Activated T-cell treated with anti-CD3 and anti-CD28 coated beads, Interleukin-2, amount 50 U/mL, for 48 hours (primary cell): ENCODE measurements around the gene SERPINA1.
A peak's percentile ranks its signal among the peaks of the same experiment; 100 is the strongest.
"Not testable (repeated sequence)": the region's sequence is repeated elsewhere in the genome, so short reads cannot be mapped to it uniquely, and the experiment has no call there.

ENCODE experiments used
- DNase-seq, 2 experiments: peaks; one replicate each; pipeline ENCODE4 v3.0.0-alpha.2; 2020

Gene SERPINA1

GRCh38 chr14:94388384-94389103, at the start of gene SERPINA1:
Gene SERPINA1, minus strand, starts transcription at chr14:94388602. Its CDS starts 5,365 bp downstream, at chr14:94383237.
- DNase-seq = no peak

GRCh38 chr14:94428610-94429009, 40.2 kb upstream of the SERPINA1 start:
- no peak for DNase-seq

- no peak for DNase-seq
Measured at GRCh38 chr14:94427016-94427613, 38.7 kb upstream of the SERPINA1 start.

- no peak for DNase-seq
Measured at GRCh38 chr14:94426526-94426925, 38.1 kb upstream of the SERPINA1 start.

GRCh38 chr14:94424371-94424770, 36.0 kb upstream of the SERPINA1 start:
- no peak for DNase-seq

- DNase-seq = peak; percentile 66 to 71
Measured at GRCh38 chr14:94423453-94424056, 35.2 kb upstream of the SERPINA1 start.

GRCh38 chr14:94421316-94421715, 32.9 kb upstream of the SERPINA1 start:
- no peak for DNase-seq

- DNase-seq = not testable (repeated sequence)
Measured at GRCh38 chr14:94417497-94418205, 29.2 kb upstream of the SERPINA1 start.

GRCh38 chr14:94412671-94413638, 24.6 kb upstream of the SERPINA1 start:
- no peak for DNase-seq

GRCh38 chr14:94411638-94412037, 23.2 kb upstream of the SERPINA1 start:
- no peak for DNase-seq

- DNase-seq = not testable (repeated sequence)
Measured at GRCh38 chr14:94409430-94409829, 21.0 kb upstream of the SERPINA1 start.

- no peak for DNase-seq
Measured at GRCh38 chr14:94408546-94409095, 20.2 kb upstream of the SERPINA1 start.

GRCh38 chr14:94407906-94408305, 19.5 kb upstream of the SERPINA1 start:
- DNase-seq = no peak

GRCh38 chr14:94406910-94407309, 18.5 kb upstream of the SERPINA1 start:
- DNase-seq = no peak

GRCh38 chr14:94405486-94405885, 17.1 kb upstream of the SERPINA1 start:
- no peak for DNase-seq

- DNase-seq = no peak
Measured at GRCh38 chr14:94404561-94404960, 16.2 kb upstream of the SERPINA1 start.

- no peak for DNase-seq
Measured at GRCh38 chr14:94403312-94403932, 15.0 kb upstream of the SERPINA1 start.

GRCh38 chr14:94401083-94401482, 12.7 kb upstream of the SERPINA1 start:
- no peak for DNase-seq

GRCh38 chr14:94400422-94400841, 12.0 kb upstream of the SERPINA1 start:
- no peak for DNase-seq

GRCh38 chr14:94398536-94398935, 10.1 kb upstream of the SERPINA1 start:
- no peak for DNase-seq

- no peak for DNase-seq
Measured at GRCh38 chr14:94398182-94398479, 9.7 kb upstream of the SERPINA1 start.
